GM18520 (cell line): ENCODE measurements around the gene FAM219B.

Experiments used
- ATAC-seq: cut with Tn5 transposase; IDR thresholded peaks from one replicate; pipeline ENCODE4 v1.9.1; 2021; ENCODE audit not compliant: unreplicated experiment

The FAM219B gene

DNA sequence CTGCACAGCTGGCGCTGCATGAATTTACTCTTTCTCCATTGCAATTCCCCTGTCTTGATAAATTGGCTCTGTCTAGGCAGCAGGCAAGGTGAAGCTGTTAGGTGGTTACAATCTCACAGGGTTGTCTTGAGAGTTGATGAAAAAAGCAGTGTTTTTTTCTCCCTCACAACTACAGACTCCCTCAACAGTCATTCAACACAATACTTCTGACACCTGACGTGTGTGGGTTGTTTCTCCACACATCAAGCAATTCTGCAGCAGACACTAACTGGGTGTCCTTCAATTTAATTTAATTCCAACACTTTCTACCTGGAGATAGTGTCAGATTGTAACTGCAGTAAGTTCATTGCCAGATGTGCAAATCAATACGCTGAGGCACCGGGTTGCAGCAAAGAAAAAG, 28.4 kb downstream of the FAM219B start:
- ATAC-seq: no peak

DNA sequence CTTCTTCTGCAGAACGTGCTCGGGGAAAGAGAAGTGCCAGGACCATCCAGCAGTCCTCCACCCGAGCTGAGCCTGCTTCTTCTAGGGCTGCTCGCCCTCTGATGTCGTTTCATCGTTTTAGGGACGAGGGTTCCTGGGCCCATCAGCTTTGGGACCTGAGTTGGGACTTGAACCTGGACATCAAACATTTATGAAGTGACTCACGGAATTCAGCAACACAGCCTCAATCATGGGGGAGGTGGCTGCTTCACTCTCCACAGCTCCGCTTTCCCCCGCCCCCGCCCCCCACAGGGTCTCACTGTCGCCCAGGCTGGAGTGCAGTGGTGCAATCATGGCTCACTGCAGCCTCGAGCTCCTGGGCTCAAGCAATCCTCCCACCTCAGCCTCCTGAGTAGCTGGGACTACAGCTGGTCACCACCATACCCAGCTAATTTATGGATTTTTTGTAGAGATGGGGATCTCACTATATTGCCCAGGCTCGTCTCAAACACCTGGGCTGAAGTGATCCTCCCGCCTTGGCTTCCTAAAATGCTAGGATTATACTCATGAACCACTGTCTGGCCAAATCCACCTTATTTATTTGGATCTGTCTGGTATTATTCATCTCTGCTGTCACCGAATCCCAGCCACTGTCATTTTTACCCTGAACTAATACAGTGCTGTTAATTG, 32.8 kb downstream of the FAM219B start:
- ATAC-seq: no peak

DNA sequence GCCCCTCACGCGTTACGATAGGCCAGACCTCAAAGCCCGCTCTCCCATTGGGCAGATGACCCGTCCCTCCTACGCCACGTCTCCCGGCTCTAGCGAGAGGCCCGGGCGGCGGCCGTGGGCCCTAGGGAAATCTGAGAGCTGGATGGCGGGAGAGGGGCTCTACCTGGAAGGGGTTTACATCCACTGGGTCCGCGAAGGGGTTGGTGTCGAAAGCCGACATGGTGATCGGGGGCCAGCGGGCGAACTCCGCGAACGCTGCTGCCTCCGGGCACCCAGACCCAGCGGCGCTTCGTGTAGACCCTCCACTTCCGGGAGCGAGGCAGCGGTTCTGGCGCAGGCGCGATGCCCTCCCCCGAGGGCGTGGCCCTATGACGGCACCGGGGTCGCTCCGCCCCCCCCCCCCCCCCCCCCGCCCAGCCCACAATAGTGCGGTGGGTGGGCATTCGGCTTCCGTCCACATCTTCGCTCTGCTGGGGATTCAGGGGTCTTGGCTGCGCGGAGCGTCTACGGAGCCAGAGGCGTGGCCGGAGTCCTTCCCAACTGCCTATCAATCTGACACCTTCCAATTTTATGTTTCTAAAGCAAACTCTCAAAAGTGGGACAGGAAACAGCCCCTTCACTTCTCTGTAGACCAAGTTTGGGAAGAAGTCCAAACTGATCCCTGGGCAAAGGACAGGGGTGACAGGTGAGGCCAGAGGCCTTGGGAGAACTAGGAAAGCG, 33.5 kb downstream of the FAM219B start, which contains the start of gene SCAMP2:
SCAMP2 (minus strand) TSS at position 330 of the 720 bp plus-strand sequence; CDS start at position 220, 110 bp downstream.
- ATAC-seq: peak; percentile 61

DNA sequence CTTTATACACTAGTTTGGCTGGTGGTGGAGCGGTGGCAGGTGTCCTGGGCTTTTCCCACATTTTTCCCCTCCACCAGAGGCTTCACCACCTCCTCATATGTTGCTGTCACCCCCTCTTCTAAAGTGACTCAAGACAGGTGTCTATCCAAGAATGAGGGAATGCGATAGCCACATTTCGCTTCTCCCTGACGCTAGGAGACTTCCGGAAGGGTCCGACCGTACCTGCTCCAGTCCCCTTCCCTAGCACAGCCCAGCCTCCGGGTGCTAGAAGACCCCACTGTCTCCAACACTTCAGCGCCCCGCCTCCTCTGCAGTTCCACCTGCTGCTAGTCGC, 34.0 kb downstream of the FAM219B start:
- ATAC-seq: no peak

DNA sequence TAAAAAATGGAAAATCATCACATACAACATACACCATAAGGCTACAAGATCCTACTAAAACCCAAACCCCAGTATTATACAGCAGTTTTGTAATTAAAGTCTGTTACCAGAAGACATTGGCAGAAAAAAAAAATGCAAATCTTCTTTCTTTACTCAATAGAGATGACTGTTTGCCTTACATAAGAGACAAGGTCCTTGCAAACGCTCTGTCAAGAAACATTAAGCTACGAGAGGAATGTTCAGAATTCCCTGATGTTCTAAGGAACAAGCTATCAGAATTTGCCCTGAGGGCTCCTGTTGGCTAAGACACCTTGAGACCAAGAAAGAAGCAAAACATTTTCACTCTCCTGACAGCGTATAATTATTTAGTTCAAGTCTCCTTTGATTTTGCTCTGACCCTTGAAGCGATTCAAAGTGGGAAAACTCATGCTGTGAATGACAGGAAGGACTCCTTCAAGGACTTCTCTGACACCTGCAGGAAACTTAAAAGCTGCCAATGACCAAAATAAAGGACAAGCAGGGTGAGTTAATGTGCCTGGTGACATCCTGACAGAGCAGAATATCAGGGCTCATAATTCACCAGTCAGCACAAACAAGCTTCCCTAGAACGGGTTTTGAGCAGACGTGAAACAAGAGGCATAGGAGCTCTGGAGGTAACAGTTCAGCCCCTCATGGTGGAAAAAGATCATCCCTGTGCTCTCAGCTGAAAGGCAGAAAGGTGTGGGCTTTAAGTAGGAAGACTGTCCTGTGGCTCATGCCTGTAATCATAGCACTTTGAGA, 36.0 kb downstream of the FAM219B start:
- no peak for ATAC-seq

DNA sequence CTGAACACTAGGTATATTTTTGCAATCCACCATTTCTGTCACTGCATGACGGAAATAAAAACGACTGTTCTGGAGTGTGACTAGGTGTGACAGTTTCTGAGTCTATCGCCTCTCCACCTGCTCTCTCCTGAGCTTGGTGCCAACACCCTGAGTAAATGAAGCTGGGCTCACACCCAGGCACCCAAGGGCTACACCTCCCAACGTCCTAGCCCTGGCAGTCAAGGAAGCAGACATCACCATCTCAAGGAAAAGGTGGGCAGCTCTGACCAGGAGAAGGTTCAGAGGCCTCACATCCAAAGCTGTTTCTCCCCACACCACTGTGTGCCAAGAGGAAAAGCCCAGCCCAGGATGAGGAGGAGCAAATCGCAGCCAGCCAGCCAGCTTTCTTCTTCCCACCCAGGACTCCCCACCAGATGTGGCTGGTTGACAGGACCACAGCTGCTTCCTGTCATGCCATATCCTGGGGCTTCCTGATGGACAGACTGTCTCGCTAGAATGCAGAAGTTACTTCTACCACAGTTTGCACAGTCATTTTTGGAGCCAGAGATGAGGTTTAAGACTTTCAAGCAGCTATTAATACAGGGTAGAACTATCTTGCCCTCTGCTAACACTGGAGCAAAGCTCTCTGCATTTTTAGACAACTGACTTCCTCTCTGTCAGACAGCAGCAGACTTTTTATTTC, 36.8 kb downstream of the FAM219B start:
- ATAC-seq: peak; percentile 36

DNA sequence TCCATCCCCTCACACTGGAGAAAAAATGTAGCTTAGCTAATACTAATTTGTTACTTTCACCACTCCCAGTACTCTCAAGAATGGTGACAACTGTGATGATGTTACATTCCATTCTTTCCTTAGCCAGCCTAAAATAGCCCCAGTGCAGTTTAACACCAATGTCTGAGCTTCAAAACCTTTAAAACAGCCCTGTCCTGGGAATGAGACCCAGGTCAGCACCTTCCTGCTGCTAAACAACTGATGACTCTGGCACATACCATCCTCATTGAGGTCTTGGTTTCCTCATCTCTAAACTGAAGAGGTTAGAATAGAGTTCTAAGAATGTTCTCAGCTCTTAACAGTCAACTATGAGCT, 37.3 kb downstream of the FAM219B start:
- no peak for ATAC-seq

DNA sequence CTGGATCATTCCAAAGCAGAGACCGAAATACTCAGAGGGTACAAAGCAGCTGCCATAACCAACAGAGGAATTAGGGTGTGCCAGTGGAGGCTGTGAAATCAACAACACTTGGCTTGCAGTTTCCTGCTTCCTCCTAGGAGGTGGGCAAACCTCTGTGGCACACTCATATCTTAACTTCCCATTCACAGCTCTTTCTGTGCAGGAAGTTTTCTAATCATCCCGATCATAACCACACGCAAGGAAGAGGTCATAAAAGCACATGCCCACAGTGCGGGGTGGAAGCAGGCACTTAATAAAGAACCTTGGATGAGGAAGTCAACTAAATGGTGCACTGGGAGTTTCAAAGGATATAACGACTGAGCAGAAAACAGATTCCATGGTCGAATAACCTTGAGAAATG, 38.6 kb downstream of the FAM219B start:
- no peak for ATAC-seq

DNA sequence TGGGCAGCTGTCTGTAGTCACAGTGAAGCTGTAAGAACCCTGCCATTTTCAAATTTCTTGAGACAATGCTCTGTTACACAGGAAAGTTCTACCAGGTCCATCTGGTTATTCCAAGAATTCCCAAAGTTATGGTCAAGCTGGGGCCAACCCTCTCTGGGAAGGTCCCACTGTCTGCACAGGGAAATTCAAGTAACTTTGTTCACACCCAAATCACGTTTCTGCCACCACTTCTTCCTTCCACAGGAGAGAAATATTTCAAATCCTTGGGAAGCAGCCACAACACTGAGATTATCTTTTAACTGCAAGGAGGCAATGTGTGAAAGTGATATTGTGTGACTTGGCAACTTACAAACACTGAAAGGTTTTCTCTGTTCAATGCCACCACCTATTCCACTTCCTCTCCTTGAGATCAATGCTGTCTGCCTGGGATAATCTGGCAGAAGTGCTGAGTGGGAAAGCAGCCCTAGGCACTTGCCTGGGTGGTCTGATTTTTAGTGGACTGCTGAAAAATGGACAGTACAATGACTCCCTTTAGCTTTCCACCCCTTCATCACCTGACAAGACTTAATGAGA, 39.1 kb downstream of the FAM219B start:
- ATAC-seq: no peak

DNA sequence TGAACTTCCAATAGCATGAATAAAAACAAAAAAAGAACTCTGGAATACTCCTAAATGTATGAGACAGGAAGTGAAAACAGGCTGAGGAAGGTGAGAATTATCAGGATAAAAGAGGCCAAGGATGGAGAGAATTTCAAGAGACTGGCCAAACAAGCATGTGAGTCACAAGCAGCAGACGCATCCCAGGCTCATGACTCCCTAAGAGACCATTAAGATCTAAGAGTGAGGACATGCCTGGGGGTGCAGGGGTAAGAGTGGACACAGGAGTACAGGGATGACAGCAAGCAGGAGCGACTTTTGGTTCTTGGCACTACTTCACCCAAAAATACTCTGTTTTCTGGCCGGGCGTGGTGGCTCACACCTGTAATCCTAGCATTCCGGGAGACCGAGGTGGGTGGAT, 40.6 kb downstream of the FAM219B start:
- no peak for ATAC-seq

DNA sequence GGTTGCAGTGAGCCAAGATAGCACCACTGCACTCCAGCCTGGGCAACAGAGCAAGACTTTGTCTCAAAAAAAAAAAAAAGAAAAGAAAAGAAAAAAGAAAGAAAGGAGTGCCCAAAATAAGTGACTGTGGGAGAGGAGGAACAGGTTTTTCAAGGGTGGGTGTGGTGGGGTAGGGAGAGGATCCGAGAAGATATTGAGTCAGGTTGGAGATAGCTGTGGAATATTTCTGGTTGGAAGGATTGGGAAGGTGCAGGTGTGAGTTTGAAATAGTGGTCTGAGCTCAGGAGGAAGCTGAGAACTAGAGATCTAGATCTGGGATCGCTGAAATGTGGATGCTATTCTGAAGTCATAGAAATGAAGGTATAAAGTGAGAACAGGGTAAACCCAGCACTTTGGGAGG, 41.3 kb downstream of the FAM219B start:
- no peak for ATAC-seq

DNA sequence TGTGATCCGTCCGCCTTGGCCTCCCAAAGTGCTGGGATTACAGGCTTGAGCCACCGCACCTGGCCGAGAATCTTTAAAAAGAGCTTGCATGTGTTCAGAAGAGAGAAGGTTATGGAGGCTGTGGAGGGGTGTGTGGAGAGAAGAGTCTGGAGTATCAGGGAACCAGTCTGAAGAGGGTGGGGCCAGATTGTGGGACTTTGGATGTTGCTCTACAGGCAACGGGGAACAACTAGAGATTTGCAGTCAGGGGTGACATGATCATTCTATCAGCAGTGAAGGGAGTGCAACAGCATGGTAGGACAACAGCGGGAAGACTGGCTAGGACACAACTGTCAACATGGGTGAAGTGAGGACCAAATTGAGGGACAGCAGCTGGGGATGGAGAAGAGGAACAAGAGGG, 42.4 kb downstream of the FAM219B start:
- ATAC-seq: no peak

DNA sequence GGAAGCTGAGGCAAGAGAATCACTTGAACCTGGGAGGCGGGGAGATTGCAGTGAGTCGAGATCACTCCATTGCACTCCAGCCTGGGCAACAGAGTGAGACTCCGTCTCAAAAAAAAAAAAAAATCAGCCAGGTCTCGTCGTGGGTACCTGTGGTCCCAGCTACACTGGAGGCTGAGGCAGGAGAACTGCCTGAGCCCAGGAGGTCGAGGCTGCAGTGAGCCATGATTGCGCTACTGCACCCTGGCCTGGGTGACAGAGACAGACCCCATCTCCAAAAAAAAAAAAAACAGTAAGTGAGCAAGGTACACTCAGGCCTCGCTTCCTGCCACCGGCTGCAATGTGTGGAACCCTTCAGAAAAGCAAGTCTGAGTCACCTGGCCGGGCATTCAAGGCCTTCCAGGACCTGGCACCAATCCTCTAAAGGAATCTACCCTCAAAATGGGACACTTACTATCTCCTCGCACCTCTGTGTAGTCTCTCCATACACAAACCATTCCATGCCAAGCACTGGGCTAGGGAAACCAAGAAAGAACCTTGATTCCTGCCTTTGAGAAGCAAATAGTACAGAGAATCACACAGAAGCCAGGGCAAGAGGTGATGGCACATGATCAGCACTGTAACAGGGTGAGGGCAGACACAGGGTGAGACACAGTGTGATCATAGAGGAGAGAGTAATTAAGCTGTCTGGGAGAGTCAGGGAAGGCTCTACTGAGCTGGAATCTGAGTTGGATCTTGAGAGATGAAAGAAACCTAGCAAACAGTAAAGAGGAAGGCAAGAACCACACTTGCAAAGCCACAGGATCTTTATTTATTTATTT, 43.2 kb downstream of the FAM219B start:
- no peak for ATAC-seq

DNA sequence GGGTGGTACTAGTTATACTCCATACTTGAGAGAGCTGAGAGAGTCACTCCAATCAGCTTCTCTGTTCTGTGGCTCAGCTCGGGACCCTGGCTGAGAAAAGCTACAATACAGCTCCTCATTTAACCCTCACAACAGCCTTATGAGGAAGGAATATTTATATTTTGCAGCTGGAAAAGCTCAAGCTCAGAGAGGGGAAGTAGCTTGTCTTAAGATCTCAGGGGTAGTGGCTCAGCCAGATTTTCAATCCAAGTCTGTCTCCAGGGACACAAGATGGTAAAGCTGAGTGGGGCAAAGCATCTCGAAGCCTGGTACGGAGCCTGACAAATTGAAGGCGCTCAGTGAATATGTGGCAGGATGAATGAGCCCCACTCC, 48.3 kb downstream of the FAM219B start:
- ATAC-seq: no peak

DNA sequence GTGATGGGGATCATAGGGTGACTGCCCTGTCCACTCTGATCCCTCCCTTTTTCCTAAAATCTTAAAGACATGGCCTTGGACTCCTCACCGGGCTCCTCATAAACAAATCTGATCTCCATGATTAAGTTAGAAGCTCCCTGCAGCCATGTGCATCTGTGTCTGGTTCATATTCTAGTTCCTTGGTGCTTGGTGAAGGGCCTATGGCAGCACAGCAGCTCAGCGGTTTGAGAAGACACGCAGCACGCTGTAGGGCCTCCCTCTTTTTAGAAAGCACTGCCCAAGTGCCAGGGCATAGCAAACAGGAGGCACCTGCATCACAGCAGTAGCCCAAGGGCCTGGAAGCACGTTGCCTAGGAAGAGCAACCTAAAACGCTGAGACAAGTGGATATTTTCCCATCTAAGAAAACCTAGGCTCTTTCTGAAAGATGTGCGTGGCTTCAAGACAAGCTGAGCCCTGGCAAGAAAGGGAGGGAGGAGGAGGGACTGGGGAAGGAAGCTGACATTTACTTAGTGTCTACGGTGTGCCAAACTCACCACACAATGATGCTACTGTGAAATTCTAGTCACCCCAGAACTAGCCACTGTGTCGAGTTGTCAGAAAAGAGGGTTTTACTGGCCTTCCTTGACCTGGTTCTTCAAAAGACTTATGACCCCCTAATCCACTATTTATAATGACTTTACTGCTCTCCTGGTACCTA, 48.8 kb downstream of the FAM219B start:
- ATAC-seq: no peak

DNA sequence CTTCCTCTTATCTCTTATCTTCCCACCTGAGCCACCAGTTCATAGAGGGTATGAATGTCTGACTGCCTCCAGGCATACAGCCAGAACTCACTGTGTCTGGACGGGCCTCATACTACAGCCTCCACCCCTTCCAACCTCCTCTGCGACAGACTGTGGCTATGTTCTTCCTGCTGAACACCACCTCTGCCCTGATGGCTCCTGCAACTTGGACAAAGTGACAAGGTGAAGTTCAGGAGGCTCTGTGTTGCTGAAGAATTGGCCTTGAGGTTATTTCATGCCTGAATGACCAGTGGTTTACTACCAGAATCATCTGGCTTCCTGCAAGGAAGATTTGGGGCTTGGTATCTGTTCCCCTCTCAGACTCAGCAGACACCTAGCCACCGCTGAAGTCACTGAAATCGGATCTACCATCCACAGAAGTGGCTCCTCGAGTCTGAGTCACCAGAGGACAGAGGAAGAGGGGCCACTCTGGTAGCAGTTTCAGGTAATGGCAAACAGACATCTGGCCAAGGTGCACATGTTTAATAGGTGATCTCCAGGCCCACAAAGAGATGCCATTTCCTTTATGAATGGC, 49.5 kb downstream of the FAM219B start:
- peak; percentile 42 for ATAC-seq

DNA sequence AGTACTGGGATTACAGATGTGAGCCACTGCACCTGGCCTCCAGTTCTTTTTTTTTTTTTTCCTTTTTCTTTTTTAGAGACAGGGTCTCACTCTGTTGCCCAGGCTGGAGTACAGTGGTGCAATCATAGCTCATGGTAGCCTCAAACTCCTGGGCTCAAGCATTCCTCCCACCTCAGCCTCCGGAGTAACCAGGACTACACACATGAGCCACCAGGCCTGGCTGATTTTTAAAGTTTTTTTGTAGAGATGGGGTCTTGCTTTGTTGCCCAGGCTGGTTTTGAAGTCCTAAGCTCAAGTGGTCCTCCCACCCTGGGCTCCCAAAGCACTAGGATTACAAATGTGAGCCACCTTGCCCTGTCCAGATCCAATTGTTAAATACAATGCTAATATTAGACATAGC, 50.1 kb downstream of the FAM219B start:
- no peak for ATAC-seq

DNA sequence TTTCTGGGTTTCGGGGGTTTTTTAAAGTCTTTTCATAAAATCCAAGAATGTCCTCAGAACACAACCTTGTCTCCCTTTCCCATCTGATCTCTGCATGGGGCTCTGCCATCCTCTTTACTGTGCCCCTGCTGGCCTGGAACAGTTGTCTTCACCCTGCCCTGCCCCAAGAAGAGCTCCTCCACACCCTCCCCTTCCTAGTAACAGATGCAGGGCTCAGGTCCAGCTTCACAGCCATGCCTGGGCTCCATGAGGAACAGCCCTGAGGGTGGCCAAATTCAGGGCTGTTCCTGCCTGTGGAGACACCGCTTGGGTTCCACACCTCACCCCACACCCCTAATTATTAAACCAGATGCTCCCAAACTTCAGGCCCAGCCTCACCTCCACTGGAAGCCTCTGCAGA, 50.8 kb downstream of the FAM219B start:
- ATAC-seq: no peak

DNA sequence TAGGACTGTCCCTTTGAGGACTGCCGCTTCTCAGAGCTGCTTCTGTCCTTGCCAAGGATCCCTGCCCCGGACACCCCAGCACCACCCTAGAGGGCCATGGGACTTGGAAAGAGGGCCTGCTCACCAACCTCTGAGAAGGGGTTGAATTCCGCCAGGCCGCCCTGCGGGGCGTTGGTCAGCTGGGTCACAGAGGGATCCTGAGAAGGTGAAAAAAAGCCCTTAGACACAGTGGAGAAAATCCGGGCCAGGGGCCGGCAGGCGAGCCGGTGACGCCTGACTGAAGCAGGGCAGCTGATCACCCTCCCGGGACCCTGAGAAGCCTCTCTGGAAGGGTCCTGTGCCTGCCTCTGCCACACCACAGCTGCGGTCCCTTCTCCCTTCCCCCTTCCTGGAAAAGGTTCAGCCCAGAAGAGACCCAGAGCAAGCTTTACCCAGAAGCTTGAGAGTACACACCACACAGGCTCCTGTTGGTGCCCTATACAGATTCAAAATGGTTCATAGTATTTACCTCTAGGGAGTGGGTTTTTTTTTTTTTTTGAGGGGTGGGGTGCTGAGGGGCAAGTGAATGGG, 52.1 kb downstream of the FAM219B start:
- no peak for ATAC-seq
